HepG2 (cell line): ENCODE measurements around the gene ING5. TPM values are rescaled to one million over a fixed set of nuclear protein-coding genes. Genes with fewer than 3 reads are reported as not detected.

ENCODE experiments used
- BRCA1 ChIP-seq: sonication (generic); formaldehyde crosslinking; IDR thresholded peaks from 2 replicates; pipeline ENCODE4 v1.4.0; 2020; ENCODE audit warnings: missing genetic modification reagents
- CERS6 ChIP-seq: sonication (generic); formaldehyde crosslinking; IDR thresholded peaks from 2 replicates; pipeline ENCODE4 v1.5.0; 2020; ENCODE audit warnings: missing genetic modification reagents
- HNRNPK ChIP-seq: fragments of 200-400 bp; formaldehyde crosslinking; IDR thresholded peaks from 2 replicates; pipeline ENCODE4 v1.6.1; 2018; ENCODE audit warnings: low read length, low read depth, moderate library complexity, mild to moderate bottlenecking; ENCODE audit not compliant: poor library complexity, severe bottlenecking
- RBFOX2 ChIP-seq: fragments of 200-400 bp; formaldehyde crosslinking; IDR thresholded peaks from 2 replicates; pipeline ENCODE4 v1.6.1; 2017; ENCODE audit warnings: low read depth, mild to moderate bottlenecking, low read length
- TBX2 ChIP-seq: sonication (generic); formaldehyde crosslinking; IDR thresholded peaks from 2 replicates; pipeline ENCODE4 v1.5.0; 2020; ENCODE audit warnings: missing genetic modification reagents, mild to moderate bottlenecking, borderline replicate concordance
- ZBTB20 ChIP-seq: sonication (generic); formaldehyde crosslinking; IDR thresholded peaks from 2 replicates; pipeline ENCODE4 v1.8.1; 2023; ENCODE audit warnings: missing genetic modification reagents, low read depth, mild to moderate bottlenecking, borderline replicate concordance
- ZBTB7B ChIP-seq: sonication (generic); formaldehyde crosslinking; IDR thresholded peaks from 2 replicates; pipeline ENCODE4 v1.4.0; 2020; ENCODE audit warnings: missing genetic modification reagents
- ZNF263 ChIP-seq: sonication (generic); formaldehyde crosslinking; IDR thresholded peaks from 2 replicates; pipeline ENCODE4 v1.4.0; 2020; ENCODE audit warnings: missing genetic modification reagents
- ZNF678 ChIP-seq: sonication (generic); formaldehyde crosslinking; IDR thresholded peaks from 2 replicates; pipeline ENCODE4 v1.4.0; 2020; ENCODE audit warnings: mild to moderate bottlenecking, missing genetic modification reagents
- polyA plus RNA-seq, 8 experiments: library from polyadenylated mRNA; depleted of rRNA in 3 of 8; stranded (reverse) in 7 of 8; unstranded in 1 of 8; fragments of >200 nt; fragmentation: Illumina TruSeq in 4 of 8; extraction: Trizol in 4 of 8; gene quantifications; 2 replicates each; pipeline versions ENCODE4 v1.2.1 to v1.2.3, GENCODE V29; 2011 to 2016; ENCODE audit warnings: low read depth in 4 of 8, missing spikeins in 1 of 8, mixed read lengths in 1 of 8; ENCODE audit not compliant: insufficient read depth in 1 of 8
- total RNA-seq, 5 experiments: library from RNA; depleted of rRNA; stranded (reverse); fragments of >200 nt; fragmentation: Illumina TruSeq; extraction: Trizol; gene quantifications; 2 replicates each; pipeline ENCODE4 v1.2.3, GENCODE V29; 2016; ENCODE audit warnings: low read depth in 1 of 5
- TF ChIP-seq, protein P1 (sequence below): sonication (generic); formaldehyde crosslinking; IDR thresholded peaks from 2 replicates; pipeline ENCODE4 v1.4.0; 2020; ENCODE audit warnings: missing genetic modification reagents
- TF ChIP-seq, protein P2 (sequence below): sonication (generic); formaldehyde crosslinking; IDR thresholded peaks from 2 replicates; pipeline ENCODE4 v1.5.1; 2020; ENCODE audit warnings: missing genetic modification reagents, mild to moderate bottlenecking, borderline replicate concordance
- TF ChIP-seq, protein P3 (sequence below): sonication (generic); formaldehyde crosslinking; IDR thresholded peaks from 2 replicates; pipeline ENCODE4 v1.5.1; 2020; ENCODE audit warnings: missing genetic modification reagents, mild to moderate bottlenecking, borderline replicate concordance

The ING5 gene
- total and polyA plus RNA-seq, 2 of the 13 experiments (the other 11 are each of a cell fraction or from before 2014, with no cell fraction given), result 61.9 to 71.9 TPM

GRCh38 chr2:241767464-241768250 is 65.8 kb downstream of the ING5 start (continued):
- TF ChIP-seq, protein P1, sequence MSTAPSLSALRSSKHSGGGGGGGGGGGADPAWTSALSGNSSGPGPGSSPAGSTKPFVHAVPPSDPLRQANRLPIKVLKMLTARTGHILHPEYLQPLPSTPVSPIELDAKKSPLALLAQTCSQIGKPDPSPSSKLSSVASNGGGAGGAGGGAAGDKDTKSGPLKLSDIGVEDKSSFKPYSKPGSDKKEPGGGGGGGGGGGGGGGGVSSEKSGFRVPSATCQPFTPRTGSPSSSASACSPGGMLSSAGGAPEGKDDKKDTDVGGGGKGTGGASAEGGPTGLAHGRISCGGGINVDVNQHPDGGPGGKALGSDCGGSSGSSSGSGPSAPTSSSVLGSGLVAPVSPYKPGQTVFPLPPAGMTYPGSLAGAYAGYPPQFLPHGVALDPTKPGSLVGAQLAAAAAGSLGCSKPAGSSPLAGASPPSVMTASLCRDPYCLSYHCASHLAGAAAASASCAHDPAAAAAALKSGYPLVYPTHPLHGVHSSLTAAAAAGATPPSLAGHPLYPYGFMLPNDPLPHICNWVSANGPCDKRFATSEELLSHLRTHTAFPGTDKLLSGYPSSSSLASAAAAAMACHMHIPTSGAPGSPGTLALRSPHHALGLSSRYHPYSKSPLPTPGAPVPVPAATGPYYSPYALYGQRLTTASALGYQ (CRISPR knock-in tag), result no peak
- TF ChIP-seq CERS6 (CRISPR knock-in tag) (no peak), ZNF678 (no peak), TBX2 (CRISPR knock-in tag) (peak; percentile 21; the same call in 1 of the 2 replicates), ZNF263 (CRISPR knock-in tag) (no peak), BRCA1 (CRISPR knock-in tag) (no peak), ZBTB7B (CRISPR knock-in tag) (no peak), HNRNPK (peak; percentile 24), ZBTB20 (no peak), RBFOX2 (peak; percentile 55; the same call in 1 of the 2 replicates)
- TF ChIP-seq, protein P2, sequence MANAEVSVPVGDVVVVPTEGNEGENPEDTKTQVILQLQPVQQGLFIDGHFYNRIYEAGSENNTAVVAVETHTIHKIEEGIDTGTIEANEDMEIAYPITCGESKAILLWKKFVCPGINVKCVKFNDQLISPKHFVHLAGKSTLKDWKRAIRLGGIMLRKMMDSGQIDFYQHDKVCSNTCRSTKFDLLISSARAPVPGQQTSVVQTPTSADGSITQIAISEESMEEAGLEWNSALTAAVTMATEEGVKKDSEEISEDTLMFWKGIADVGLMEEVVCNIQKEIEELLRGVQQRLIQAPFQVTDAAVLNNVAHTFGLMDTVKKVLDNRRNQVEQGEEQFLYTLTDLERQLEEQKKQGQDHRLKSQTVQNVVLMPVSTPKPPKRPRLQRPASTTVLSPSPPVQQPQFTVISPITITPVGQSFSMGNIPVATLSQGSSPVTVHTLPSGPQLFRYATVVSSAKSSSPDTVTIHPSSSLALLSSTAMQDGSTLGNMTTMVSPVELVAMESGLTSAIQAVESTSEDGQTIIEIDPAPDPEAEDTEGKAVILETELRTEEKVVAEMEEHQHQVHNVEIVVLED (CRISPR knock-in tag), result no peak
- TF ChIP-seq, protein P3, sequence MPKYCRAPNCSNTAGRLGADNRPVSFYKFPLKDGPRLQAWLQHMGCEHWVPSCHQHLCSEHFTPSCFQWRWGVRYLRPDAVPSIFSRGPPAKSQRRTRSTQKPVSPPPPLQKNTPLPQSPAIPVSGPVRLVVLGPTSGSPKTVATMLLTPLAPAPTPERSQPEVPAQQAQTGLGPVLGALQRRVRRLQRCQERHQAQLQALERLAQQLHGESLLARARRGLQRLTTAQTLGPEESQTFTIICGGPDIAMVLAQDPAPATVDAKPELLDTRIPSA (CRISPR knock-in tag), result no peak
